Mesothelial cell of epicardium (in vitro differentiated cells): Measurements from ENCODE around the gene LIMS2. TPM values are rescaled to one million over a fixed set of nuclear protein-coding genes. Genes with fewer than 3 reads are reported as not detected.

ENCODE experiments used
- DNase-seq, 2 experiments: peaks; one replicate each; pipeline ENCODE4 v3.0.0; 2021; ENCODE audit warnings: low spot score in 2 of 2; ENCODE audit not compliant: unreplicated experiment in 2 of 2
- H3K27ac Mint-ChIP-seq: 2 replicates; pipeline ENCODE4 v1.8.0; 2021; ENCODE audit warnings: mixed read lengths
- H3K27me3 Mint-ChIP-seq: 2 replicates; pipeline ENCODE4 v1.8.0; 2021; ENCODE audit warnings: low read depth, mixed read lengths
- H3K36me3 Mint-ChIP-seq: 2 replicates; pipeline ENCODE4 v1.8.0; 2021; ENCODE audit warnings: mixed read lengths
- H3K4me1 Mint-ChIP-seq: 2 replicates; pipeline ENCODE4 v1.8.0; 2021; ENCODE audit warnings: mixed read lengths
- H3K4me3 Mint-ChIP-seq: 2 replicates; pipeline ENCODE4 v1.8.0; 2021; ENCODE audit warnings: mild to moderate bottlenecking, moderate library complexity, mixed read lengths
- H3K9me3 Mint-ChIP-seq: 2 replicates; pipeline ENCODE4 v1.8.0; 2021; ENCODE audit warnings: mixed read lengths
- CTCF ChIP-seq: fragments of 200-600 bp; sonication (generic); IDR thresholded peaks from one replicate; pipeline ENCODE4 v1.5.0; 2021; ENCODE audit warnings: antibody characterized with exemption; ENCODE audit not compliant: unreplicated experiment
- total RNA-seq: library from RNA; stranded (reverse); gene quantifications from 3 replicates; pipeline ENCODE4 v1.2.1, GENCODE V29; 2021

Gene LIMS2
- total RNA-seq, 1 donor from 2014 or later: 11.9 TPM

GRCh38 chr2:127594116-127594591 lies 81.2 kb downstream of the LIMS2 start:
- no peak for DNase-seq
- no peaks in the 10 kb centered on the region for H3K27me3 Mint-ChIP-seq
- H3K4me1 Mint-ChIP-seq: no peaks in the 10 kb centered on the region
- no peak overlapping the region for H3K27ac Mint-ChIP-seq
- no peak overlapping the region for H3K4me3 Mint-ChIP-seq
- H3K36me3 Mint-ChIP-seq: no peaks in the 10 kb centered on the region
- H3K9me3 Mint-ChIP-seq: peaks cover 8% of the 10 kb centered on the region
- TF ChIP-seq CTCF: no peak

- H3K9me3 Mint-ChIP-seq: peaks cover 8% of the 10 kb centered on the region
- no peak for TF ChIP-seq CTCF
- H3K4me3 Mint-ChIP-seq: no peak overlapping the region
- H3K36me3 Mint-ChIP-seq: no peaks in the 10 kb centered on the region
- DNase-seq: no peak
- no peak overlapping the region for H3K27ac Mint-ChIP-seq
- no peaks in the 10 kb centered on the region for H3K4me1 Mint-ChIP-seq
- H3K27me3 Mint-ChIP-seq: no peaks in the 10 kb centered on the region
Measured at GRCh38 chr2:127593228-127594115, 81.9 kb downstream of the LIMS2 start.

- Mint-ChIP-seq H3K27ac (no peak overlapping the region), H3K27me3 (no peaks in the 10 kb centered on the region)
Measured at GRCh38 chr2:127592761-127593227, 82.5 kb downstream of the LIMS2 start.

GRCh38 chr2:127591221-127591923 lies 84.0 kb downstream of the LIMS2 start:
- TF ChIP-seq CTCF: peak; percentile 60
- H3K27ac Mint-ChIP-seq: no peak overlapping the region
- H3K9me3 Mint-ChIP-seq: peaks cover 8% of the 10 kb centered on the region
- no peak overlapping the region for H3K4me3 Mint-ChIP-seq
- peak in 1 of 2 experiments; percentile 64 for DNase-seq
- H3K4me1 Mint-ChIP-seq: no peaks in the 10 kb centered on the region
- no peaks in the 10 kb centered on the region for H3K36me3 Mint-ChIP-seq
- H3K27me3 Mint-ChIP-seq: no peaks in the 10 kb centered on the region

More at GRCh38 chr2:127592761-127593227, 82.5 kb downstream of the LIMS2 start:
- H3K4me3 Mint-ChIP-seq: no peak overlapping the region
- DNase-seq: no peak
- H3K36me3 Mint-ChIP-seq: no peaks in the 10 kb centered on the region
- no peaks in the 10 kb centered on the region for H3K4me1 Mint-ChIP-seq
- no peak for TF ChIP-seq CTCF
- peaks cover 8% of the 10 kb centered on the region for H3K9me3 Mint-ChIP-seq

GRCh38 chr2:127590386-127591190 lies 84.7 kb downstream of the LIMS2 start:
- no peak for DNase-seq
- H3K4me3 Mint-ChIP-seq: no peak overlapping the region
- no peak for TF ChIP-seq CTCF
- H3K36me3 Mint-ChIP-seq: no peaks in the 10 kb centered on the region
- H3K4me1 Mint-ChIP-seq: no peaks in the 10 kb centered on the region
- H3K27ac Mint-ChIP-seq: no peak overlapping the region
- H3K9me3 Mint-ChIP-seq: peaks cover 4% of the 10 kb centered on the region
- peaks cover 6% of the 10 kb centered on the region for H3K27me3 Mint-ChIP-seq
